GM18861 (cell line): Measurements from ENCODE around the gene BST2.

ENCODE experiments used
- ATAC-seq: cut with Tn5 transposase; IDR thresholded peaks from one replicate; pipeline ENCODE4 v1.9.1; 2021; ENCODE audit not compliant: unreplicated experiment

BST2 gene

GRCh38 chr19:17419621-17420474 lies 14.4 kb upstream of the BST2 start, which contains the start of gene MVB12A:
TSS of gene MVB12A (plus strand) at chr19:17420047. CDS start at chr19:17420136, 89 bp downstream.
- ATAC-seq: peak; percentile 77

- ATAC-seq: no peak
These were observed 13.8 kb upstream of the BST2 start for GRCh38 chr19:17419154-17419620.

- ATAC-seq: no peak
These were observed 13.3 kb upstream of the BST2 start for GRCh38 chr19:17418710-17419109.

GRCh38 chr19:17415121-17415520 lies 9.7 kb upstream of the BST2 start:
- ATAC-seq: no peak

GRCh38 chr19:17414097-17414496 lies 8.7 kb upstream of the BST2 start:
- no peak for ATAC-seq

GRCh38 chr19:17411801-17412200 lies 6.4 kb upstream of the BST2 start:
- ATAC-seq: no peak

GRCh38 chr19:17409990-17410389 lies 4.6 kb upstream of the BST2 start:
- no peak for ATAC-seq

GRCh38 chr19:17406887-17407196 lies 1.4 kb upstream of the BST2 start:
- no peak for ATAC-seq

- no peak for ATAC-seq
These were observed 836 bp upstream of the BST2 start for GRCh38 chr19:17406046-17406886.

GRCh38 chr19:17404621-17405249 lies 695 bp downstream of the BST2 start:
- no peak for ATAC-seq

- no peak for ATAC-seq
These were observed 1.4 kb downstream of the BST2 start for GRCh38 chr19:17404015-17404414.

GRCh38 chr19:17402982-17403855 lies 2.2 kb downstream of the BST2 start:
- ATAC-seq: no peak

GRCh38 chr19:17401628-17402027 lies 3.8 kb downstream of the BST2 start:
- no peak for ATAC-seq

- no peak for ATAC-seq
These were observed 6.4 kb downstream of the BST2 start for GRCh38 chr19:17398902-17399527.

GRCh38 chr19:17394891-17395415 lies 10.5 kb downstream of the BST2 start:
- no peak for ATAC-seq

GRCh38 chr19:17393914-17394313 lies 11.5 kb downstream of the BST2 start, which contains the start of gene CCDC194:
TSS of gene CCDC194 (minus strand) at chr19:17394196. CDS start at chr19:17394158, 38 bp downstream.
- no peak for ATAC-seq

GRCh38 chr19:17393002-17393401 lies 12.4 kb downstream of the BST2 start:
- no peak for ATAC-seq

GRCh38 chr19:17391371-17392151 lies 13.9 kb downstream of the BST2 start:
- ATAC-seq: no peak
